HUES64 (cell line): Measurements from ENCODE around the gene ZNG1A.
"Not testable (repeated sequence)": the region's sequence is repeated elsewhere in the genome, so short reads cannot be mapped to it uniquely, and the experiment has no call there.

Experiments
- H3K27ac ChIP-seq: 2 replicates; pipeline ENCODE4 v1.7.0; 2013; ENCODE audit warnings: low read depth, low read length, inconsistent platforms
- H3K27me3 ChIP-seq: 2 replicates; pipeline ENCODE4 v1.6.1; 2013; ENCODE audit warnings: mild to moderate bottlenecking, low read length; ENCODE audit not compliant: insufficient read depth
- H3K36me3 ChIP-seq: 2 replicates; pipeline ENCODE4 v1.6.1; 2013; ENCODE audit warnings: mild to moderate bottlenecking, low read length; ENCODE audit not compliant: insufficient read depth
- H3K4me1 ChIP-seq: 2 replicates; pipeline ENCODE4 v1.6.1; 2013; ENCODE audit warnings: mild to moderate bottlenecking, low read length, moderate library complexity; ENCODE audit not compliant: insufficient read depth
- H3K4me3 ChIP-seq: 2 replicates; pipeline ENCODE4 v1.5.1; 2013; ENCODE audit warnings: mild to moderate bottlenecking, low read length, moderate library complexity
- H3K9ac ChIP-seq: 2 replicates; pipeline ENCODE4 v1.6.1; 2013; ENCODE audit warnings: mild to moderate bottlenecking, low read depth, low read length
- H3K9me3 ChIP-seq: 2 replicates; pipeline ENCODE4 v1.6.1; 2013; ENCODE audit warnings: low read depth, low read length; ENCODE audit not compliant: insufficient read depth
- WGBS: fragments of 150-250, 120-280 bp; methylation state at CpG from one replicate; pipeline ENCODE4 v1.1.7; 2013; ENCODE audit warnings: missing lambda C conversion rate; 5-methylcytosine and 5-hydroxymethylcytosine counted together

Gene ZNG1A

GRCh38 chr9:90851-91250 lies 88.0 kb downstream of the ZNG1A start:
- H3K27me3 ChIP-seq, H3K36me3 ChIP-seq, H3K9ac ChIP-seq, H3K4me1 ChIP-seq, H3K27ac ChIP-seq, H3K9me3 ChIP-seq, H3K4me3 ChIP-seq: not testable (repeated sequence)
- no CpG with 5 or more reads among the region's 1 CpG for WGBS

GRCh38 chr9:88396-89037 lies 90.3 kb downstream of the ZNG1A start:
- H3K9ac ChIP-seq, H3K27ac ChIP-seq: not testable (repeated sequence)
- WGBS = 28% methylated on average over 4 of the region's 11 CpGs

GRCh38 chr9:87860-88259 lies 91.0 kb downstream of the ZNG1A start:
- 40% methylated on average over 4 of the region's 6 CpGs for WGBS

More at GRCh38 chr9:88396-89037, 90.3 kb downstream of the ZNG1A start:
- H3K36me3 ChIP-seq, H3K9me3 ChIP-seq, H3K4me3 ChIP-seq, H3K27me3 ChIP-seq, H3K4me1 ChIP-seq: not testable (repeated sequence)

GRCh38 chr9:87105-87504 lies 91.8 kb downstream of the ZNG1A start:
- not testable (repeated sequence) for H3K9me3 ChIP-seq, H3K4me1 ChIP-seq, H3K27me3 ChIP-seq, H3K36me3 ChIP-seq, H3K27ac ChIP-seq, H3K4me3 ChIP-seq, H3K9ac ChIP-seq
- WGBS = no CpG with 5 or more reads among the region's 4 CpGs

More at GRCh38 chr9:87860-88259, 91.0 kb downstream of the ZNG1A start:
- not testable (repeated sequence) for H3K9ac ChIP-seq, H3K27me3 ChIP-seq, H3K9me3 ChIP-seq, H3K27ac ChIP-seq, H3K4me1 ChIP-seq, H3K4me3 ChIP-seq, H3K36me3 ChIP-seq

GRCh38 chr9:86697-87096 lies 92.2 kb downstream of the ZNG1A start:
- H3K27ac ChIP-seq, H3K36me3 ChIP-seq, H3K4me1 ChIP-seq, H3K9me3 ChIP-seq, H3K27me3 ChIP-seq, H3K4me3 ChIP-seq, H3K9ac ChIP-seq: not testable (repeated sequence)

GRCh38 chr9:82932-83689 lies 95.7 kb downstream of the ZNG1A start:
- H3K27ac ChIP-seq, H3K9me3 ChIP-seq, H3K36me3 ChIP-seq, H3K4me3 ChIP-seq, H3K27me3 ChIP-seq, H3K9ac ChIP-seq, H3K4me1 ChIP-seq: not testable (repeated sequence)
- 93% methylated on average over 26 of the region's 31 CpGs for WGBS

GRCh38 chr9:78333-78732 lies 100.5 kb downstream of the ZNG1A start:
- not testable (repeated sequence) for H3K36me3 ChIP-seq, H3K9me3 ChIP-seq, H3K27ac ChIP-seq, H3K4me3 ChIP-seq, H3K4me1 ChIP-seq, H3K9ac ChIP-seq
- peaks cover 26% of the 10 kb centered on the region for H3K27me3 ChIP-seq
- 87% methylated on average over 3 of the region's 3 CpGs for WGBS

GRCh38 chr9:76389-76788 lies 102.5 kb downstream of the ZNG1A start:
- H3K9me3 ChIP-seq, H3K36me3 ChIP-seq, H3K27ac ChIP-seq, H3K9ac ChIP-seq, H3K4me1 ChIP-seq, H3K4me3 ChIP-seq: not testable (repeated sequence)
- no CpG with 5 or more reads among the region's 3 CpGs for WGBS
- peaks cover 41% of the 10 kb centered on the region for H3K27me3 ChIP-seq

- peaks cover 41% of the 10 kb centered on the region for H3K27me3 ChIP-seq
- H3K4me1 ChIP-seq, H3K36me3 ChIP-seq, H3K27ac ChIP-seq, H3K9ac ChIP-seq, H3K9me3 ChIP-seq: not testable (repeated sequence)
- H3K4me3 ChIP-seq = peak overlapping the region; percentile 47
- WGBS = 0% methylated on average over 2 of the region's 18 CpGs
Observed at GRCh38 chr9:73900-74525, 104.8 kb downstream of the ZNG1A start.

- under 1% methylated on average over 109 of the region's 109 CpGs for whole genome bisulfite sequencing
Observed at GRCh38 chr9:73076-73899, 105.6 kb downstream of the ZNG1A start.

More at GRCh38 chr9:73076-73899, 105.6 kb downstream of the ZNG1A start:
- H3K27ac ChIP-seq, H3K9ac ChIP-seq, H3K36me3 ChIP-seq, H3K4me1 ChIP-seq, H3K9me3 ChIP-seq: not testable (repeated sequence)
- peak overlapping the region; percentile 47 for H3K4me3 ChIP-seq
- H3K27me3 ChIP-seq = peaks cover 41% of the 10 kb centered on the region
